Loucy (cell line): ENCODE measurements around the gene PPTC7.

Experiments used
- CTCF ChIP-seq: fragments of 200-600 bp; sonication (generic); conservative IDR thresholded peaks from 2 replicates; pipeline ENCODE4 v1.5.1; 2014; ENCODE audit warnings: mild to moderate bottlenecking, antibody characterized with exemption, low read length
- EZH2phosphoT487 ChIP-seq: fragments of 200-600 bp; IDR thresholded peaks from 2 replicates; pipeline ENCODE4 v1.6.1; 2018; ENCODE audit warnings: antibody characterized with exemption, mild to moderate bottlenecking, moderate library complexity, borderline replicate concordance

- TF ChIP-seq CTCF = no peak
- no peak for TF ChIP-seq EZH2phosphoT487
Measured at GRCh38 chr12:110516995-110517394, 66.1 kb downstream of the PPTC7 start.
